Kidney epithelial cell (primary cell): ENCODE data around the gene LONRF2. TPM values are rescaled to one million over a fixed set of nuclear protein-coding genes. Genes with fewer than 3 reads are reported as not detected.

Experiments
- DNase-seq: peaks from one replicate; pipeline ENCODE4 v3.0.0-alpha.2; 2010; ENCODE audit warnings: low read depth
- H3K27me3 ChIP-seq: 2 replicates; pipeline ENCODE4 v1.6.0; 2011; ENCODE audit warnings: low read length; ENCODE audit not compliant: control insufficient read depth, insufficient read depth
- H3K36me3 ChIP-seq: 2 replicates; pipeline ENCODE4 v1.5.1; 2011; ENCODE audit warnings: low read length; ENCODE audit not compliant: control insufficient read depth, insufficient read depth
- H3K4me3 ChIP-seq: 2 replicates; pipeline ENCODE4 v1.5.1; 2011; ENCODE audit warnings: low read depth, mild to moderate bottlenecking, control low read depth, low read length
- CTCF ChIP-seq: IDR thresholded peaks from 2 replicates; pipeline ENCODE4 v1.5.1; 2011; ENCODE audit warnings: mild to moderate bottlenecking, moderate library complexity, low read length, control low read depth, inconsistent platforms; ENCODE audit not compliant: insufficient read depth, poor library complexity, severe bottlenecking
- total RNA-seq: library from RNA; depleted of rRNA; stranded (reverse); fragments of >200 nt; gene quantifications from 2 replicates; pipeline ENCODE4 v1.2.3, GENCODE V29; 2015

LONRF2 gene
- total RNA-seq, 1 donor from 2014 or later, result 3.3 TPM

- DNase-seq, result no peak
- Histone ChIP-seq H3K27me3 (no peaks in the 10 kb centered on the region), H3K36me3 (no peaks in the 10 kb centered on the region), H3K4me3 (no peak overlapping the region)
- TF ChIP-seq CTCF, result no peak
Measured at GRCh38 chr2:100271210-100271609, 51.1 kb downstream of the LONRF2 start.

- Histone ChIP-seq H3K4me3 (no peak overlapping the region), H3K27me3 (no peaks in the 10 kb centered on the region), H3K36me3 (no peaks in the 10 kb centered on the region)
- no peak for TF ChIP-seq CTCF
- no peak for DNase-seq
Measured at GRCh38 chr2:100270381-100271146, 51.7 kb downstream of the LONRF2 start.

GRCh38 chr2:100269889-100270288, 52.4 kb downstream of the LONRF2 start:
- Histone ChIP-seq H3K4me3 (no peak overlapping the region), H3K36me3 (no peaks in the 10 kb centered on the region), H3K27me3 (no peaks in the 10 kb centered on the region)
- DNase-seq, result no peak
- TF ChIP-seq CTCF, result no peak

- Histone ChIP-seq H3K36me3 (no peaks in the 10 kb centered on the region), H3K27me3 (no peaks in the 10 kb centered on the region), H3K4me3 (no peak overlapping the region)
- no peak for TF ChIP-seq CTCF
- DNase-seq, result no peak
Measured at GRCh38 chr2:100268986-100269385, 53.3 kb downstream of the LONRF2 start.

- Histone ChIP-seq H3K36me3 (no peaks in the 10 kb centered on the region), H3K27me3 (no peaks in the 10 kb centered on the region), H3K4me3 (no peak overlapping the region)
- no peak for DNase-seq
- no peak for TF ChIP-seq CTCF
Measured at GRCh38 chr2:100267751-100268150, 54.5 kb downstream of the LONRF2 start.

- H3K4me3 ChIP-seq, result no peak overlapping the region
- no peak for DNase-seq
- no peaks in the 10 kb centered on the region for H3K27me3 ChIP-seq
- no peaks in the 10 kb centered on the region for H3K36me3 ChIP-seq
- TF ChIP-seq CTCF, result no peak
Measured at GRCh38 chr2:100266126-100266525, 56.2 kb downstream of the LONRF2 start.
